H1 (cell line): ENCODE results near the gene NFIC. TPM values are rescaled to one million over a fixed set of nuclear protein-coding genes. Genes with fewer than 3 reads are reported as not detected.
"Not testable (repeated sequence)": the region's sequence is repeated elsewhere in the genome, so short reads cannot be mapped to it uniquely, and the experiment has no call there.

Source experiments
- CTCF ChIA-PET: fragments of 300-600 bp; sonication (Branson Sonifier 250); formaldehyde crosslinking; loops from one replicate; lab custom pipeline; 2021; ENCODE audit not compliant: partially characterized antibody; lab: Charles Lee
- POLR2A ChIA-PET: fragments of 300-600 bp; sonication (Branson Sonifier 250); formaldehyde crosslinking; loops from one replicate; lab custom pipeline; 2021; ENCODE audit warnings: inconsistent platforms; ENCODE audit not compliant: partially characterized antibody; lab: Charles Lee
- DNase-seq, 2 experiments: peaks; one replicate each; pipeline versions ENCODE4 v3.0.0 to v3.0.0-alpha.2; 2010 to 2022; ENCODE audit warnings: low spot score in 2 of 2, low read depth in 1 of 2, mixed read lengths in 1 of 2
- FAIRE-seq: peaks from 2 replicates; lab custom pipeline; 2011; peaks lifted over from hg19 to GRCh38; lab: Jason Lieb, UNC
- H2AFZ ChIP-seq: 2 replicates; pipeline ENCODE4 v1.8.1; 2012; ENCODE audit warnings: low read length, inconsistent platforms
- H2AK5ac ChIP-seq: 2 replicates; pipeline ENCODE4 v1.6.1; 2013; ENCODE audit warnings: low read depth, low read length
- H2BK120ac ChIP-seq: replicated peaks from 2 replicates; pipeline ENCODE3; 2013; ENCODE audit warnings: low read depth, low read length, inconsistent platforms
- H2BK12ac ChIP-seq: 2 replicates; pipeline ENCODE4 v1.6.1; 2013; ENCODE audit warnings: low read depth, low read length
- H2BK15ac ChIP-seq: 2 replicates; pipeline ENCODE4 v1.6.1; 2013; ENCODE audit warnings: low read length
- H2BK20ac ChIP-seq: 2 replicates; pipeline ENCODE4 v1.6.1; 2013; ENCODE audit warnings: low read length
- H2BK5ac ChIP-seq: 2 replicates; pipeline ENCODE4 v1.6.1; 2013; ENCODE audit warnings: low read depth, low read length
- H3K14ac ChIP-seq: 2 replicates; pipeline ENCODE4 v1.6.1; 2013; ENCODE audit warnings: inconsistent platforms; ENCODE audit not compliant: insufficient read length
- H3K18ac ChIP-seq: 2 replicates; pipeline ENCODE4 v1.6.1; 2013; ENCODE audit warnings: low read length; ENCODE audit errors: extremely low read depth
- H3K23ac ChIP-seq: 2 replicates; pipeline ENCODE4 v1.6.1; 2013; ENCODE audit warnings: inconsistent platforms; ENCODE audit not compliant: insufficient read length
- H3K23me2 ChIP-seq: 2 replicates; pipeline ENCODE4 v1.6.1; 2013; ENCODE audit warnings: low read depth, low read length
- H3K27ac ChIP-seq: 2 replicates; pipeline ENCODE4 v1.6.1; 2011; ENCODE audit warnings: low read depth, low read length, inconsistent platforms
- H3K27me3 ChIP-seq, 4 experiments: replicated peaks in 1 of 4; 1 replicate in 1 of 4; 2 replicates in 3 of 4; pipeline versions ENCODE4 v1.6.1 to v1.8.1; 2011 to 2013; ENCODE audit warnings: low read length in 3 of 4, mild to moderate bottlenecking in 3 of 4, inconsistent platforms in 2 of 4, mixed read lengths in 2 of 4, moderate library complexity in 1 of 4; ENCODE audit not compliant: control insufficient read depth in 3 of 4, insufficient read depth in 3 of 4; ENCODE audit errors: extremely low read depth in 1 of 4
- H3K36me3 ChIP-seq, 4 experiments: 2 replicates each; pipeline versions ENCODE4 v1.6.1 to v1.8.1; 2011 to 2013; ENCODE audit warnings: mild to moderate bottlenecking in 4 of 4, low read length in 3 of 4, moderate library complexity in 2 of 4, control low read depth in 1 of 4, inconsistent platforms in 1 of 4; ENCODE audit not compliant: insufficient read depth in 4 of 4, control insufficient read depth in 2 of 4
- H3K4ac ChIP-seq: replicated peaks from 2 replicates; pipeline ENCODE3; 2013; ENCODE audit warnings: low read length, low read depth, mixed read lengths, inconsistent platforms; ENCODE audit not compliant: insufficient read length
- H3K4me1 ChIP-seq, 4 experiments: replicated peaks in 1 of 4; 1 replicate in 1 of 4; 2 replicates in 3 of 4; pipeline versions ENCODE4 v1.6.1 to v1.8.1; 2011 to 2013; ENCODE audit warnings: low read length in 3 of 4, inconsistent platforms in 2 of 4, mixed read lengths in 1 of 4; ENCODE audit not compliant: insufficient read depth in 4 of 4, control insufficient read depth in 3 of 4
- H3K4me2 ChIP-seq, 2 experiments: 2 replicates each; pipeline versions ENCODE4 v1.6.1 to v1.8.1; 2011 to 2013; ENCODE audit warnings: low read depth in 2 of 2, low read length in 2 of 2, control low read depth in 1 of 2, inconsistent platforms in 1 of 2, mild to moderate bottlenecking in 1 of 2; ENCODE audit not compliant: insufficient read depth in 1 of 2
- H3K4me3 ChIP-seq, 4 experiments: fragments of 200-600, 300-600 bp in 1 of 4; sonication (generic), shearing (Covaris generic), sonication (Bioruptor Twin) in 1 of 4; 2 replicates each; pipeline versions ENCODE4 v1.5.1 to v1.8.1; 2011 to 2016; ENCODE audit warnings: low read length in 4 of 4, low read depth in 3 of 4, control low read depth in 2 of 4, inconsistent platforms in 2 of 4, mild to moderate bottlenecking in 2 of 4, mixed read lengths in 1 of 4, moderate library complexity in 1 of 4; ENCODE audit not compliant: insufficient read depth in 2 of 4; ENCODE audit errors: extremely low read depth in 1 of 4
- H3K56ac ChIP-seq: replicated peaks from 2 replicates; pipeline ENCODE3; 2013; ENCODE audit warnings: low read depth, mild to moderate bottlenecking, mixed read lengths, low read length, inconsistent platforms; ENCODE audit not compliant: insufficient read length
- H3K79me1 ChIP-seq: 2 replicates; pipeline ENCODE4 v1.6.1; 2013; ENCODE audit warnings: low read depth, low read length, control low read depth
- H3K79me2 ChIP-seq, 2 experiments: 2 replicates each; pipeline versions ENCODE4 v1.6.1 to v1.8.1; 2012 to 2013; ENCODE audit warnings: low read length in 2 of 2, mild to moderate bottlenecking in 2 of 2, inconsistent platforms in 1 of 2; ENCODE audit not compliant: insufficient read depth in 2 of 2, control insufficient read depth in 1 of 2
- H3K9ac ChIP-seq, 4 experiments: replicated peaks in 1 of 4; 1 replicate in 1 of 4; 2 replicates in 3 of 4; pipeline versions ENCODE4 v1.6.1 to v1.8.1; 2011 to 2013; ENCODE audit warnings: low read depth in 3 of 4, low read length in 3 of 4, control low read depth in 2 of 4, mild to moderate bottlenecking in 2 of 4, moderate library complexity in 2 of 4, inconsistent platforms in 1 of 4; ENCODE audit errors: extremely low read depth in 1 of 4
- H3K9me3 ChIP-seq, 2 experiments: 2 replicates each; pipeline versions ENCODE4 v1.6.1 to v1.8.1; 2012 to 2013; ENCODE audit warnings: mild to moderate bottlenecking in 2 of 2, moderate library complexity in 2 of 2, control low read depth in 1 of 2, inconsistent platforms in 1 of 2, low read depth in 1 of 2, low read length in 1 of 2, mixed read lengths in 1 of 2; ENCODE audit not compliant: insufficient read depth in 2 of 2
- H4K20me1 ChIP-seq, 2 experiments: replicated peaks in 1 of 2; 2 replicates each; pipeline versions ENCODE3 to v1.8.1; 2011 to 2013; ENCODE audit warnings: inconsistent platforms in 2 of 2, low read length in 2 of 2, mild to moderate bottlenecking in 1 of 2; ENCODE audit not compliant: insufficient read depth in 2 of 2, control insufficient read depth in 1 of 2
- H4K5ac ChIP-seq: 2 replicates; pipeline ENCODE4 v1.6.1; 2013; ENCODE audit warnings: low read length, low read depth, mixed read lengths, inconsistent platforms; ENCODE audit not compliant: insufficient read length
- H4K8ac ChIP-seq: 2 replicates; pipeline ENCODE4 v1.8.0; 2013; ENCODE audit warnings: mild to moderate bottlenecking, moderate library complexity, low read length, inconsistent platforms; ENCODE audit not compliant: insufficient read depth; ENCODE audit errors: extremely low read depth
- H4K91ac ChIP-seq: replicated peaks from 2 replicates; pipeline ENCODE3; 2013; ENCODE audit warnings: low read length, mixed read lengths, inconsistent platforms; ENCODE audit not compliant: insufficient read length
- WGBS, 2 experiments: shearing (Covaris generic) in 1 of 2; methylation state at CpG; one replicate each; pipeline versions ENCODE4 v1.1.6 to v1.1.7; 2013 to 2015; ENCODE audit warnings: low lambda C conversion rate in 2 of 2, mixed read lengths in 2 of 2, inconsistent platforms in 1 of 2, low coverage in 1 of 2, missing lambda C conversion rate in 1 of 2; ENCODE audit not compliant: insufficient replicate concordance in 2 of 2, insufficient coverage in 1 of 2, insufficient read length in 1 of 2; ENCODE audit errors: extremely low coverage in 1 of 2, missing lambda C conversion rate in 1 of 2; 5-methylcytosine and 5-hydroxymethylcytosine counted together
- polyA plus RNA-seq, 7 experiments: library from polyadenylated mRNA; depleted of rRNA in 3 of 7; stranded (reverse) in 5 of 7; unstranded in 2 of 7; fragments of >200 nt in 5 of 7; fragments of 200-250 nt in 2 of 7; gene quantifications; 1 replicate in 5 of 7; 2 replicates in 1 of 7; 4 replicates in 1 of 7; pipeline versions ENCODE4 v1.2.1 to v1.2.3, GENCODE V29; 2011 to 2013; ENCODE audit warnings: missing spikeins in 2 of 7, mixed read lengths in 2 of 7
- total RNA-seq: library from RNA; stranded (reverse); fragmentation: NEBNext Ultra II Directional; extraction: Animal tissue kit (Norgen Biotek cat#: 25700); gene quantifications from 2 replicates; pipeline ENCODE4 v1.2.1, GENCODE V29; 2021

Gene NFIC
- total and polyA plus RNA-seq, 2 of the 8 experiments (the other 6 are each of a cell fraction or from before 2014, with no cell fraction given), result 0.56 to 3.2 TPM

DNA sequence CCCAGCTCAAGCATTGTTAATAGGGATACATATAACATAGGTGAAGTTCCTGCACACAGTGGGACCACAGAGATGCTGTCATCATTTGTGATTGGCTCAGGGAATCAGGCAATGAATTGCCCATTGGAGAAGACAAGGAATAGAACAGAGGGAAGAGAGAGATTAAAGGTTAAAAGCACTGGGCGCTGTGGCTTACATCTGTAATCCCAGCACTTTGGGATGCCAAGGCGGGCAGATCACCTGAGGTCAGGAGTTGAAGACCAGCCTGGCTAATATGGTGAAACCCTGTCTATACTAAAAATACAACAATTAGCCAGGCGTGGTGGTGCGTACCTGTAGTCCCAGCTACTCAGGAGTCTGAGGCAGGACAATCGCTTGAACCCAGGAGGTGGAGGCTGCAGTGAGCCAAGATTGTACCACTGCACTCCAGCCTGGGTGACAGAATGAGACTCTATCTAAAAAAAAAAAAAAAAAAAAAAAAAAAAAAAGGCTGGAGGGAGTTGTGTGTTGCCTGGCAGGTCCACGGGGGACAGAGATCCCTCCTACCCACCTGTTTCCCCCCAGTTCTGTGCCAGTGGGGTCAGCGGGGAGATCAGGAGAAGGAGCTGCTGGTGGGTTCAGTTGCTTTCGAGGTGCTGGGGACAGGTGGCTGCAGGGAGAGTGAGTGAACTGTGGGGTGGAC, 31.5 kb upstream of the NFIC start:
- H2AK5ac ChIP-seq, H4K20me1 ChIP-seq, H2BK5ac ChIP-seq, H3K23me2 ChIP-seq, H2BK12ac ChIP-seq, H2BK120ac ChIP-seq, H3K14ac ChIP-seq, H3K4me2 ChIP-seq, H3K27me3 ChIP-seq, H2AFZ ChIP-seq, POLR2A ChIA-PET, H4K91ac ChIP-seq, H2BK20ac ChIP-seq, H3K56ac ChIP-seq, H3K9ac ChIP-seq, H3K27ac ChIP-seq, H3K4me3 ChIP-seq, H3K18ac ChIP-seq, H3K4ac ChIP-seq, H3K4me1 ChIP-seq, FAIRE-seq, H4K8ac ChIP-seq, H3K79me2 ChIP-seq, H2BK15ac ChIP-seq, H3K36me3 ChIP-seq, H3K79me1 ChIP-seq, H3K9me3 ChIP-seq, H3K23ac ChIP-seq, DNase-seq, H4K5ac ChIP-seq: not testable (repeated sequence)
- CTCF ChIA-PET, result interaction anchor here (0.6 to 1.4 kb wide), 6 partner anchors 12 to 151 kb away, joined by 3 to 6 read pairs (median 3); no protein-coding TSS in a partner anchor
- WGBS, 2 experiments, result 80% methylated on average over 7 of the region's 8 CpGs; no CpG with 5 or more reads in 1 of the 2 experiments
